Measurements from ENCODE around the gene SAMD14. TPM values are rescaled to one million over a fixed set of nuclear protein-coding genes. Genes with fewer than 3 reads are reported as not detected.

The SAMD14 gene
- total RNA-seq, 1 donor from 2014 or later = 8.7 TPM

DNA sequence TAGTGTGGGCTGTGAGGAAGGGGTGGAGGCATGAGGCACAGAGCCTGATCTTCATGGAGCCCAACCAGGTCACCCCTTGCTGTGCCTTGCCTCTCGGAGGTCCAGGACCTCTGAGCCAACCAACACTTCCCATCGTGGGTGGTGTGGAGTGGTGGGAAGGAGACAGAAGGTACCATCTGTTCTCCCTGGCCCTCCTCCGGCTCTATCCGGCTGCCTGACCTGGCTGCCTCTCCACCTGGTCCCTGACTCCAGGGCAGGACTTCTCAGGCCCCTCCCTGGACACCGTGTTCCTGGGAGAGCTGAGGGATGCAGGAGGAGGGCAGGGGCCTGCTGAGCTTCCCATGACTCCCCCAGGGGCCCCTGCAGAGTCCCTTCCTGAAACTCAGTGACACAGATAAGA, 31.0 kb downstream of the SAMD14 start:
- Histone ChIP-seq H3K4me2 (no peak overlapping the region), H3K36me3 (no peaks in the 10 kb centered on the region), H3K4me1 (peaks cover 22% of the 10 kb centered on the region), H3F3A (ENCODE audit: low read depth) (peaks cover 2% of the 10 kb centered on the region), H3K4me3 (no peak overlapping the region), H4K20me1 (ENCODE audit: low read depth) (peaks cover 7% of the 10 kb centered on the region), H2AFZ (replicated peaks) (no peak overlapping the region), H3K27ac (no peak overlapping the region), H3K9me3 (ENCODE audit: low read depth) (no peaks in the 10 kb centered on the region), H3K79me2 (ENCODE audit: low read depth) (peaks cover 13% of the 10 kb centered on the region), H3K27me3 (no peaks in the 10 kb centered on the region), H3K9ac (no peak overlapping the region)
- Mint-ChIP-seq H3K9me3 (no peaks in the 10 kb centered on the region), H3K4me1 (peaks cover 46% of the 10 kb centered on the region), H3K36me3 (peaks cover 7% of the 10 kb centered on the region), H3K27me3 (ENCODE audit: insufficient read depth, low read depth) (peaks cover 17% of the 10 kb centered on the region), H3K4me3 (no peak overlapping the region), H3K27ac (no peak overlapping the region)
- TF ChIP-seq EZH2 (IDR thresholded peaks at IDR 0.05) (no peak), EZH2phosphoT487 (IDR thresholded peaks at IDR 0.05) (no peak)
- TF ChIP-seq, protein P1, sequence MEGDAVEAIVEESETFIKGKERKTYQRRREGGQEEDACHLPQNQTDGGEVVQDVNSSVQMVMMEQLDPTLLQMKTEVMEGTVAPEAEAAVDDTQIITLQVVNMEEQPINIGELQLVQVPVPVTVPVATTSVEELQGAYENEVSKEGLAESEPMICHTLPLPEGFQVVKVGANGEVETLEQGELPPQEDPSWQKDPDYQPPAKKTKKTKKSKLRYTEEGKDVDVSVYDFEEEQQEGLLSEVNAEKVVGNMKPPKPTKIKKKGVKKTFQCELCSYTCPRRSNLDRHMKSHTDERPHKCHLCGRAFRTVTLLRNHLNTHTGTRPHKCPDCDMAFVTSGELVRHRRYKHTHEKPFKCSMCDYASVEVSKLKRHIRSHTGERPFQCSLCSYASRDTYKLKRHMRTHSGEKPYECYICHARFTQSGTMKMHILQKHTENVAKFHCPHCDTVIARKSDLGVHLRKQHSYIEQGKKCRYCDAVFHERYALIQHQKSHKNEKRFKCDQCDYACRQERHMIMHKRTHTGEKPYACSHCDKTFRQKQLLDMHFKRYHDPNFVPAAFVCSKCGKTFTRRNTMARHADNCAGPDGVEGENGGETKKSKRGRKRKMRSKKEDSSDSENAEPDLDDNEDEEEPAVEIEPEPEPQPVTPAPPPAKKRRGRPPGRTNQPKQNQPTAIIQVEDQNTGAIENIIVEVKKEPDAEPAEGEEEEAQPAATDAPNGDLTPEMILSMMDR (IDR thresholded peaks at IDR 0.05) = no peak
- DNase-seq (ENCODE audit: low spot score) = no peak

DNA sequence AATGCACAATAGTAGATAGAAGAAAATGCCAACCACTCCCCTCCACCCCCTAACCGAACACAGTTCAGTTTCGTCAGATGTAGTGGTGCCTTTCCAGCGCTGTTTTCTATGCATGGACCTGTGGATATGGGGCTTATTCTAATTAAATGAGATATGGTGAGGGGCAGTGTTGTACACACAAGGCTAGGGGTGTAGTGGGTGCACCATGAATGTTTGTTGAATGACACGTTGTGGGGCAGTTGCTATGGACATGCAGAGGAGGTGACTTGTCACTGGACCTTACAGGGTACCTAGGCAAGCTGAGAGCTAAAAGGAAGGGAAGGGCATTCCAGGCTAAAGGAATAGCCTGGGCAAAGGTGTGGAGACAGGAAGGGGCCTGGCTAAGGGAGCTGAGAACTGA, 31.4 kb downstream of the SAMD14 start:
- Histone ChIP-seq H3K9me3 (ENCODE audit: low read depth) (no peaks in the 10 kb centered on the region), H3F3A (ENCODE audit: low read depth) (peaks cover 4% of the 10 kb centered on the region), H3K4me3 (no peak overlapping the region), H3K27ac (no peak overlapping the region), H3K27me3 (no peaks in the 10 kb centered on the region), H3K4me1 (peaks cover 22% of the 10 kb centered on the region), H3K79me2 (ENCODE audit: low read depth) (peaks cover 13% of the 10 kb centered on the region), H2AFZ (replicated peaks) (no peak overlapping the region), H3K36me3 (no peaks in the 10 kb centered on the region), H4K20me1 (ENCODE audit: low read depth) (peaks cover 7% of the 10 kb centered on the region), H3K4me2 (no peak overlapping the region), H3K9ac (no peak overlapping the region)
- no peak overlapping the region for H3K27ac Mint-ChIP-seq
- peaks cover 50% of the 10 kb centered on the region for H3K4me1 Mint-ChIP-seq
- no peak for DNase-seq (ENCODE audit: low spot score)
- peaks cover 7% of the 10 kb centered on the region for H3K36me3 Mint-ChIP-seq
- H3K9me3 Mint-ChIP-seq = no peaks in the 10 kb centered on the region
- H3K27me3 Mint-ChIP-seq (ENCODE audit: insufficient read depth, low read depth) = peaks cover 20% of the 10 kb centered on the region
- TF ChIP-seq, protein P1 (IDR thresholded peaks at IDR 0.05) = no peak
- TF ChIP-seq EZH2 (IDR thresholded peaks at IDR 0.05) (no peak), EZH2phosphoT487 (IDR thresholded peaks at IDR 0.05) (no peak)
- no peak overlapping the region for H3K4me3 Mint-ChIP-seq

DNA sequence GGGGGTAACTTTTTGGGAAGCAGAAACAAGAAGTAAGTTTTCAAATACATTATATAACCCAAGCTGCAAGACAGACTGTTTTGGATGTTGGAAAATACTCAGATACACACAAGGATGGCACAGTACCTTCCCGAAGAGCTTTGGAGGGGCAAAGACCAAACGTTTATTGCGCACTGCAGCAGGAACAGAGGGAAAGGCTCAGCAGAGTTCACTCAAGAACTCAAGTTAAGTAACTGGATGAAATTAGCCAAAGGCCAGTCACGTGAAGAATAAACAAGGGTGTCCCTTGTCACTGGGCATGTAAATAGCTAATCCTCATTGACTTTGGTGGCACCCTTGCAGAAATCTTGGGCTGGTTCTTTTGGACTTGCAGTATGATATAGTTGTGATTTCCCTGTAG, 32.0 kb downstream of the SAMD14 start:
- Histone ChIP-seq H2AFZ (replicated peaks) (no peak overlapping the region), H4K20me1 (ENCODE audit: low read depth) (peaks cover 7% of the 10 kb centered on the region), H3K4me1 (peaks cover 22% of the 10 kb centered on the region), H3K36me3 (no peaks in the 10 kb centered on the region), H3K27me3 (no peaks in the 10 kb centered on the region), H3K79me2 (ENCODE audit: low read depth) (peaks cover 13% of the 10 kb centered on the region), H3K9me3 (ENCODE audit: low read depth) (no peaks in the 10 kb centered on the region), H3F3A (ENCODE audit: low read depth) (peaks cover 4% of the 10 kb centered on the region), H3K4me3 (no peak overlapping the region), H3K27ac (no peak overlapping the region), H3K4me2 (no peak overlapping the region), H3K9ac (no peak overlapping the region)
- peaks cover 22% of the 10 kb centered on the region for H3K27me3 Mint-ChIP-seq (ENCODE audit: insufficient read depth, low read depth)
- no peak for DNase-seq (ENCODE audit: low spot score)
- no peak overlapping the region for H3K27ac Mint-ChIP-seq
- H3K4me1 Mint-ChIP-seq = peaks cover 49% of the 10 kb centered on the region
- TF ChIP-seq, protein P1 (IDR thresholded peaks at IDR 0.05) = no peak
- TF ChIP-seq EZH2phosphoT487 (IDR thresholded peaks at IDR 0.05) (no peak), EZH2 (IDR thresholded peaks at IDR 0.05) (no peak)
- H3K36me3 Mint-ChIP-seq = peaks cover 7% of the 10 kb centered on the region
- H3K4me3 Mint-ChIP-seq = no peak overlapping the region
- H3K9me3 Mint-ChIP-seq = no peaks in the 10 kb centered on the region
